ENCODE results near the gene SH3RF2.

GRCh38 chr5:145953202-145953601 lies 16.8 kb downstream of the SH3RF2 start:
- TF ChIP-seq, protein P1, sequence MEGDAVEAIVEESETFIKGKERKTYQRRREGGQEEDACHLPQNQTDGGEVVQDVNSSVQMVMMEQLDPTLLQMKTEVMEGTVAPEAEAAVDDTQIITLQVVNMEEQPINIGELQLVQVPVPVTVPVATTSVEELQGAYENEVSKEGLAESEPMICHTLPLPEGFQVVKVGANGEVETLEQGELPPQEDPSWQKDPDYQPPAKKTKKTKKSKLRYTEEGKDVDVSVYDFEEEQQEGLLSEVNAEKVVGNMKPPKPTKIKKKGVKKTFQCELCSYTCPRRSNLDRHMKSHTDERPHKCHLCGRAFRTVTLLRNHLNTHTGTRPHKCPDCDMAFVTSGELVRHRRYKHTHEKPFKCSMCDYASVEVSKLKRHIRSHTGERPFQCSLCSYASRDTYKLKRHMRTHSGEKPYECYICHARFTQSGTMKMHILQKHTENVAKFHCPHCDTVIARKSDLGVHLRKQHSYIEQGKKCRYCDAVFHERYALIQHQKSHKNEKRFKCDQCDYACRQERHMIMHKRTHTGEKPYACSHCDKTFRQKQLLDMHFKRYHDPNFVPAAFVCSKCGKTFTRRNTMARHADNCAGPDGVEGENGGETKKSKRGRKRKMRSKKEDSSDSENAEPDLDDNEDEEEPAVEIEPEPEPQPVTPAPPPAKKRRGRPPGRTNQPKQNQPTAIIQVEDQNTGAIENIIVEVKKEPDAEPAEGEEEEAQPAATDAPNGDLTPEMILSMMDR (IDR thresholded peaks at IDR 0.05; ENCODE audit: borderline replicate concordance, extremely low read depth, low read length, poor library complexity, severe bottlenecking), result no peak
- no peak for TF ChIP-seq EZH2 (IDR thresholded peaks at IDR 0.05; ENCODE audit: borderline replicate concordance, low read depth, low read length, severe bottlenecking)

All from DND-41 (cell line).